Lower leg skin (tissue), 3 donors: ENCODE data around the gene NFIA.

ENCODE experiments used
- POLR2A ChIP-seq, 2 donors: fragments of 450-650 bp; IDR thresholded peaks; one replicate each; pipeline ENCODE4 v1.6.1; 2016 to 2017; ENCODE audit warnings: antibody characterized with exemption in 2 of 2, mild to moderate bottlenecking in 1 of 2, moderate library complexity in 1 of 2
- TF ChIP-seq, protein P1 (sequence below), 3 donors: fragments of 450-650 bp; IDR thresholded peaks; one replicate each; pipeline ENCODE4 v1.5.1; 2016; ENCODE audit warnings: antibody characterized with exemption in 3 of 3, mild to moderate bottlenecking in 3 of 3, moderate library complexity in 2 of 3

DNA sequence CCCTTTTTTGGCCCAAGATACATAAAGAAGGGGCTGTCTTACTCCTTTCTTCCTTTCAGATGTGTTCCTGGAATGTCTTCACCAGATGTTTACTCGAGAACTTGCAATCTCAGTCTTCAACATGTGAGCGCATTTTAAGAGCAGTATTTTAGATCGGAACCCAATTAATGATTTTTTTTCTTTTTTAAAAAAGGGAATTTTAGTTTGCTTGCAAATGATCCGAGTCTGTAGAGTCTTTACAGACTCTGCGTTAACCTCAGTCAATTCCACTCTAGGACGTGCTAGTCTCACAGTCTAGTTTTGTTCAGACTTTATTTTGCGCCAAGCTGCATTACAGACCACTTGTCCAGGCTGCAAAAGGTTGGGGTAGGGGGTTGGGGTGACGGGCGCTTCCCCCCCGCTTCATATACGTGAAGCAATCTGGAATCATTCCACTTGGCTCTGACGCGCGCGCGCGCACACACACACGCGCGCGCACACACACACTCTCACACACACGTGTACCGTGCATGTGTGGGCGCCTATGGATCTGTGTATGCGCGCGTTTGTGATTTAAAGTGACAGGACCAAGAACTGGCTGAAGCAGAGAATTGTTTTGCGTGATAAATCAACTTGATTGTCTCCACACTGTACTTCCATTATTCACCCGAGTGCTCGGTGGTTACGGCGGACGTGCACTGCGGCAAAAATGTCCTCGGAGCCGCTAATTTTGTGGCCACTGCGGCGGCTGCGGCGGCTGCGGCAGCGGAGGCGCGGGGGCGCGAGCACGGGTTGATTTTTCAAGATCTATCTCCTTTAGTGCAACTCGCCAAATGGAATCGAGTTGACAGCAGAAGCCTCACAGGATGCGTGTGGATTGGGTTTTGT lies 25.6 kb upstream of the NFIA start:
- TF ChIP-seq POLR2A (IDR thresholded peaks at IDR 0.05), result no peak
- TF ChIP-seq, protein P1, sequence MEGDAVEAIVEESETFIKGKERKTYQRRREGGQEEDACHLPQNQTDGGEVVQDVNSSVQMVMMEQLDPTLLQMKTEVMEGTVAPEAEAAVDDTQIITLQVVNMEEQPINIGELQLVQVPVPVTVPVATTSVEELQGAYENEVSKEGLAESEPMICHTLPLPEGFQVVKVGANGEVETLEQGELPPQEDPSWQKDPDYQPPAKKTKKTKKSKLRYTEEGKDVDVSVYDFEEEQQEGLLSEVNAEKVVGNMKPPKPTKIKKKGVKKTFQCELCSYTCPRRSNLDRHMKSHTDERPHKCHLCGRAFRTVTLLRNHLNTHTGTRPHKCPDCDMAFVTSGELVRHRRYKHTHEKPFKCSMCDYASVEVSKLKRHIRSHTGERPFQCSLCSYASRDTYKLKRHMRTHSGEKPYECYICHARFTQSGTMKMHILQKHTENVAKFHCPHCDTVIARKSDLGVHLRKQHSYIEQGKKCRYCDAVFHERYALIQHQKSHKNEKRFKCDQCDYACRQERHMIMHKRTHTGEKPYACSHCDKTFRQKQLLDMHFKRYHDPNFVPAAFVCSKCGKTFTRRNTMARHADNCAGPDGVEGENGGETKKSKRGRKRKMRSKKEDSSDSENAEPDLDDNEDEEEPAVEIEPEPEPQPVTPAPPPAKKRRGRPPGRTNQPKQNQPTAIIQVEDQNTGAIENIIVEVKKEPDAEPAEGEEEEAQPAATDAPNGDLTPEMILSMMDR (IDR thresholded peaks at IDR 0.05), result no peak
